K562 treated with DMSO at 1 percent for 24 hours (cell line): ENCODE data around the gene L3MBTL3. TPM values are rescaled to one million over a fixed set of nuclear protein-coding genes. Genes with fewer than 3 reads are reported as not detected.

Experiments
- total RNA-seq: library from RNA; unstranded; fragments of 300-600 nt; gene quantifications from 2 replicates; pipeline ENCODE4 v1.2.3, GENCODE V29; 2022; ENCODE audit warnings: low read depth; ENCODE audit not compliant: insufficient read depth

The L3MBTL3 gene
- 1.4 and 2.2 TPM in 2 replicates for total RNA-seq

GRCh38 chr6:130018292-130018743 lies at the start of gene L3MBTL3:
Gene L3MBTL3 (plus strand): TSS chr6:130018581. CDS start chr6:130042700, 24,119 bp downstream.

Other genes with a start within 250 kb of the L3MBTL3 start
- not detected in 2 replicates for gene TMEM244, start 157.3 kb upstream of the L3MBTL3 start, total RNA-seq
- gene SAMD3, start 204.4 kb downstream of the L3MBTL3 start, total RNA-seq, result not detected in 2 replicates